HG03558 (cell line): Measurements from ENCODE around the gene PDILT.

Experiments
- ATAC-seq: cut with Tn5 transposase; IDR thresholded peaks from one replicate; pipeline ENCODE4 v1.9.1; 2021; ENCODE audit warnings: moderate number of reproducible peaks; ENCODE audit not compliant: unreplicated experiment; ENCODE audit errors: extremely low read depth

PDILT gene

GRCh38 chr16:20372701-20373100 lies 31.8 kb downstream of the PDILT start:
- no peak for ATAC-seq

- ATAC-seq, result no peak
Measured at GRCh38 chr16:20369452-20370054, 35.0 kb downstream of the PDILT start.

DNA sequence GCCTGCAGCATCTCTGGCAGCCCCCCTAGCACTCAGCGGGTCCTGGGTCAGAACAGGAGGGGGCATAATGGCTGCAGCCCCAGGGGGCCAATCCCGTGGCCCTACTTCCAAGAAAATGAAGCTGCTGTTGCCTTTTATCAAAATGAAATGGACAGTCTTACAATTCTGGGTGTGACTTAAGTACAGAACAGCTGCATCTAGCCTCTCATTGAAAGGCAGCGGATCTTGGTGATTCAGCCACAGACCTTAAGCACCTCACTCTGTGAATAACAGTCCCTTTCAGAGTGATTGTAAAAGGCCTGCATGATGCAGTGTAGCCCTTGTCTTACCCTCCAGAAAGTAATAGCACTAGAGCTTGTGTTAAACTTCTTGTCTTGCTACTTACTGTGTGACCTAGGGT lies 40.5 kb downstream of the PDILT start:
- ATAC-seq, result no peak

DNA sequence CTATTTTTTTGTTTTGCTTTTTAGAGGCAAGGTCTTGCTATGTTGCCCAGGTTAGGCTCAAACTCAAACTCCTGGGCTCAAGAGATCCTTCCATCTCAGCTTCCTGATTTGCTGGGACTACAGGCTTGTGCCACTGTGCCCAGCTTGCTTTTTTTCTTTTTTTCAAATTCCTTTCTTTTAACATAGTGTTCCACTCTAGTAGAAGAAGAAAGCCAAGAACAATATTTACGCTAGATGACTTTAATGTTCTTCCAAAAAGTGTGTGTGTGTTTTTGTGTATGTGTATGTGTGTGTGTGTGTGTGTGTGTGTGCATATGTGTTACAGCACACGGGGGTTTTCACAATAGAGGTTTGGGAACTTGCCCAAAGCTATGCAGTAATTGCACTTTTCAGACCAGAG lies 41.3 kb downstream of the PDILT start:
- ATAC-seq, result no peak

DNA sequence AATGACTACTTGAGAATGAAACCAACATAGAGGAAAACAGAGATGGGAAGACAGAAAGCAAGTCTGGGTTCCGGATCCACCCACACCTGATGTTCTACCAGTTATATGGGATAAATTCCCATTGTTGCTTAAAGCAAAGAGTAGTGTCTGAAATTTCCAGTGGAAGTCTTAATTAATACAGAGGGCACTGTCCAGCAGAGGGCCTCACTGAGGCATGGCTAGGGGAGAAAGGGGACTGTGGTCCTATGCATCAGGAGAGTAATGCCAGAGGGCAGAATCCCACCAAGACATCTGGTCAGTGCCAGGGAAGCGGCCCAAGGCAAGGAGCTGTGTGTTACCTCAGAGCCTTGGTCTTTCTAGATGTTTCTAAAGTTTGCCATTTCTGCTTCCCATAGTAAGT lies 44.5 kb downstream of the PDILT start:
- no peak for ATAC-seq

- ATAC-seq, result no peak
Measured at GRCh38 chr16:20355114-20355782, 49.3 kb downstream of the PDILT start.

DNA sequence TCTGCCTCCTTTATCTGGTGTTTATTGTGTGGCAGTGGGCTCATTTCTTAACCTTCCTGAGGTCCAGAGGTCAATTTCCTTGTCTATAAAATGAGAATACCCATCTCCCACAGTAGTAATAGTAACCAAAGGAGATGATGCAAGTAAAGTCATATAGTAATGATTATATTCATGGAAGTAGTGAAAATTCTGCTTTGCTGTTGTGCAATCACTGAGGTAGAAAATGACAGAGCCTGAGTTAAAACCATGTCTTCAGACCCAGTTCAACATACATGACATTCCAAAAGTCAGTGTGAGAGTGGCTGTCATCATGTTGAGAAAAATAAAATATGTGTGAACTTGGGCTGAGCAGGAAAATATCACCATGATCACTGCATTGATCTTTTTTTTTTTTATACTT lies 51.2 kb downstream of the PDILT start:
- ATAC-seq, result no peak

DNA sequence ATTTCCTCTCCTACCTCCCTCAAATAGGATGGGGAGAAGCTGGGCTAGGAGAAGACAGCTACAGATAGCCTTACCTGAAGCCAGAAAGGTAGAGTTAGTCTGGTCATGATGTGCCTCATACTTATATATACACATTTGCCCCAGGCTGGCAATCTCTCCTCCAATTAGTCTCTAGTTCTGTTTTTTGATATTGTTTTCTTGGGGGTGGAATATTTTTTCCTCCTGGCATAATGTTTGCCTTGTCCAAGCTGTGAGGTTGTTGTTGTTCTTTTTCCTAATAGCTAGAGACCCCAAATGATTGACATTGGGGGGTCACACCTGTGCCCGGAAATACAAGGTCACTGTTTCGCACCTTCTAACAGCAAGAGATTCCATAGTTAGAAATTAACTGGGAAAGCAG lies 51.9 kb downstream of the PDILT start, which contains the start of gene UMOD:
Gene UMOD, minus strand, starts transcription at position 101 of the 400 bp plus-strand sequence. CDS start 1,978 bp downstream, outside the sequence.
- no peak for ATAC-seq

GRCh38 chr16:20349615-20350014 lies 54.9 kb downstream of the PDILT start:
- ATAC-seq, result no peak

GRCh38 chr16:20348365-20349185 lies 56.0 kb downstream of the PDILT start:
- no peak for ATAC-seq

GRCh38 chr16:20347666-20348364 lies 56.7 kb downstream of the PDILT start:
- no peak for ATAC-seq

DNA sequence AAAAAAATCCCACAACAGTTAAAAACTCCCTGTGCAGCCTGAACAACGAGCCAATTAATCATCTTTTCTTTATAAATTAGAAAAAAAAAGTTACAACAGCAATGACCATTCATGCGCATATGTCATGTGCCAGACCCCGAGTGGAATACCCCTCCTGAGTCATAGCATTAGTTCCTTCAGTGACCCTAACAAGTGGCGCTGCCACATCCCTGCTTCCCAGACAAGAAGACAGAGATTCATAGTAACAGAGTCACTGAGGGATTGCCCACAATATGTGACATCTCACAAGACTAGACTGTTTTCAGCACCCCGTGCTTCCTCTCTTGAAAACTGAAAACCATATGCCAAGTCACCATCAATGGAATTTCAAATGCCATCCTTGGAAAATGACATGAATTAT lies 59.9 kb downstream of the PDILT start:
- no peak for ATAC-seq

DNA sequence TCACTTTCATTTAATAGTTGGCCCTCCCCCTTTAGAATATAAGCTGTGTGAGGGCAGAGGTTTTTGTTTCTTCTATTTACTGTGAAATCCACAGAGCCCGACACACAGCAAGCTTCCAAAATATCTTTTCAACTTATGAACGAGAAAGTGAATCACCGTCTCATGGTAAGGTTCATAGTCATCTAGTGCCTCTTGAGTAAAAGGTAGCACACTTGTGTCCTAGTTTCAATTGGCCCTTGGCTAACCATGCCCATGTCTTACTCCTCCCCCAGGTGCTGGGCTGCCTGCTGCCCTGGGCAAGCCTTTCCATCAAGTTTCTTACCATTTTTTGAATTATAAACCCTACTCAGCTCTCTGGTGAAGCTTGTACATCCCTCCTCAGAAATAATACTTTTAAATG lies 64.8 kb downstream of the PDILT start:
- no peak for ATAC-seq

- ATAC-seq, result no peak
Measured at GRCh38 chr16:20336955-20337354, 67.6 kb downstream of the PDILT start.

GRCh38 chr16:20334396-20334795 lies 70.1 kb downstream of the PDILT start:
- no peak for ATAC-seq

DNA sequence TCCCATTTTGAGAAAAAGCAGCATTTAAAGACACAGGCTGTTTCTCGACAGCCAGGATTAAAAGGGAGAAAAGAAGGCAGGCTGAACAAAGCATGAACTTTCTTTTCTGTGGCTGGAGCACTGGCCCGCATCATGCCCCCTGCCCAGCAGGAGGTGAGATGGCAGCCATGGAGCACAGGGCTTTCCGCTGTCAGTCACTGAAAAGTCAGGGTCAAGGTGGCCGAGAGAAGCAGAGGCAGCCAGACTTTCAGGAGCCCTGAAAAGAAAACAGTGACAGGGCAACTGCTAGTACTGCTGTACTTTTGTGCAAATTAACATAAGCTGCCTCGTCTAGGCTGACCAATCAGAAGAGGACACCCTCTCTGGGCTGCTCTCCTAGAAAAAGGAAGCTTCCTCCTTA lies 71.4 kb downstream of the PDILT start:
- no peak for ATAC-seq

- no peak for ATAC-seq
Measured at GRCh38 chr16:20332411-20332810, 72.1 kb downstream of the PDILT start.

- ATAC-seq, result no peak
Measured at GRCh38 chr16:20331635-20332034, 72.9 kb downstream of the PDILT start.

- ATAC-seq, result no peak
Measured at GRCh38 chr16:20329392-20330138, 75.0 kb downstream of the PDILT start.

GRCh38 chr16:20327444-20328041 lies 77.0 kb downstream of the PDILT start, which contains the start of gene GP2:
Gene GP2, minus strand, starts transcription at chr16:20327513. Its CDS starts 1,082 bp downstream, at chr16:20326431.
- ATAC-seq, result no peak
